Activated naive CD4-positive, alpha-beta T cell treated with anti-CD3 and anti-CD28 coated beads, Interleukin-2, amount 50 U/mL, for 72 hours (primary cell): ENCODE results near the gene CARD6. TPM values are rescaled to one million over a fixed set of nuclear protein-coding genes. Genes with fewer than 3 reads are reported as not detected.
A peak's percentile ranks its signal among the peaks of the same experiment; 100 is the strongest.

ENCODE experiments used
- ATAC-seq, 2 donors: fragments of 150-1000 bp; cut with Tn5 transposase; 2 replicates each; pipeline ENCODE4 v1.10.0; 2021; ENCODE audit warnings: mild to moderate bottlenecking in 2 of 2, moderate library complexity in 2 of 2
- DNase-seq, 2 donors: peaks; one replicate each; pipeline ENCODE4 v3.0.0; 2021 to 2022; ENCODE audit warnings: low spot score in 2 of 2
- H3K27ac Mint-ChIP-seq, 2 donors: one replicate each; pipeline ENCODE4 v1.8.0; 2022; ENCODE audit warnings: mild to moderate bottlenecking in 2 of 2, mixed read lengths in 2 of 2
- H3K36me3 Mint-ChIP-seq, 2 donors: one replicate each; pipeline ENCODE4 v1.8.0; 2022; ENCODE audit warnings: mixed read lengths in 2 of 2
- H3K9me3 Mint-ChIP-seq, 2 donors: one replicate each; pipeline ENCODE4 v1.8.0; 2022; ENCODE audit warnings: mixed read lengths in 2 of 2
- total RNA-seq, 2 donors: library from RNA; stranded (reverse); gene quantifications; one replicate each; pipeline ENCODE4 v1.2.3, GENCODE V29; 2022

Gene CARD6
- total RNA-seq, 2 donors from 2014 or later, result 2.2 to 2.8 TPM

DNA sequence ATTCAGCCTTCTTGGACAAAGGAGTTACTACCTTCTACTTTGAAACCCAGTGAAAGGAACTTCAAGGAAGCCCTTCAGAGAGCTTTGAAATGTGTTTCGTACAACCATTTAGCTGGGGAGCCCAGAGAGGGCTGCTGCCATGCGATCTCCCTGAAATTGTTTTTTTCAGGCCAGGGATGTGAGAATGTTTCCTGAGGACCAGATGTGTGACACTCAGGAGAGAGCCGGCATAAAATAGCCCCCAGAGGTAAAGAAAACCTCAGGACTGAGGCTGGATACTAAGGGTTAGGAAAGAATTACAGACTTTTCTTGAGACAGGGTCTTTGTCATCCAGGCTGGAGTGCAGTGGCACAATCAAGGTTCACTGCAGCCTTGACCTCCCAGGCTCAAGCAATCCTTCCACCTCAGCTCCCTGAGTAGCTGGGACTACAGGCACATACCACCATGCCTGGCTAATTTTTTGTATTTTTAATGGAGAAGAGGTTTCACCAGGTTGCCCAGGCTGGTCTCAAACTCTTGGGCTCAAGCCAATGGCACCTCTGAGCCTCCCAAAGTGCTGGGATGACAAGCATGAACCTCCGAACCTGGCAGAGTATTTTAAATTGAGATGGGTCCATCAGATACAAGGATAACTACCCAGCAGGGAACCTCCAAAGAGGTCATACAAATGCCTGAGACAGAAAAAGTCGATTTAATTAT is 14.5 kb upstream of the CARD6 start:
- Mint-ChIP-seq H3K36me3 (peaks cover 33 to 45% of the 10 kb centered on the region in 2 donors), H3K27ac (peak overlapping the region in 1 of 2 donors; percentile 40), H3K9me3 (no peaks in the 10 kb centered on the region)
- DNase-seq, result no peak
- no peak for ATAC-seq

GRCh38 chr5:40827188-40827977 is 13.8 kb upstream of the CARD6 start:
- no peak for ATAC-seq
- Mint-ChIP-seq H3K36me3 (peaks cover 40 to 52% of the 10 kb centered on the region in 2 donors), H3K27ac (peak overlapping the region; percentile 10 to 40), H3K9me3 (no peaks in the 10 kb centered on the region)
- DNase-seq, result no peak

DNA sequence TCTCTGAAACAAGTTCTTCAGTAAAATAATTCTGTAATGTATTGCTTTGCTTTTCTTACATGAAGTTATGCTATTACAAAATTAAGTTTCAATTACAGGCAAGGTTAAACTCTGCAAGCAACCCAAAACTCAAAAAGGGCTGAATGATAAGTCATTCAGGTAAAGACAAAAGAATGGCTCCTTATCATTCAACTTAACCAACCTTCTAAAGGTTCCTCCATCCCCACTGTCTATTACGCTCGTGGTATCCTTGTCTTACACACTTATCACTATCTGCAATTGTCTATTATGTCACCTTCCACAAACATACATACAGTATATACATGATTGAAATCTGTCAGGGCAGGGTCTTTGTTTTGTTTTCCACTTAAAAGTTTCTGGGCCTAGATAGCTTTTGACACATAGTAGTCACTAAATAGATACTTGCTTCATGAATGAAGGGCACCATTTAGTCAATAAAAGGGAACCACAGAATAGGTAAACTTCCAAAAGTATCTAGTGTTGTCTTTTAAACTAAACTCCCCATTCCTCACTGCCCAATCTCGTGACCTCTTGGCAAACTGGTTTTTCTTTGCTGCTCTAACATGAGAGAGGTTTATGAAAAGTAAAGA is 13.0 kb upstream of the CARD6 start:
- DNase-seq (no peak), ATAC-seq (no peak)
- Mint-ChIP-seq H3K27ac (peak overlapping the region; percentile 79 to 89), H3K36me3 (peaks cover 48 to 59% of the 10 kb centered on the region in 2 donors), H3K9me3 (no peaks in the 10 kb centered on the region)

DNA sequence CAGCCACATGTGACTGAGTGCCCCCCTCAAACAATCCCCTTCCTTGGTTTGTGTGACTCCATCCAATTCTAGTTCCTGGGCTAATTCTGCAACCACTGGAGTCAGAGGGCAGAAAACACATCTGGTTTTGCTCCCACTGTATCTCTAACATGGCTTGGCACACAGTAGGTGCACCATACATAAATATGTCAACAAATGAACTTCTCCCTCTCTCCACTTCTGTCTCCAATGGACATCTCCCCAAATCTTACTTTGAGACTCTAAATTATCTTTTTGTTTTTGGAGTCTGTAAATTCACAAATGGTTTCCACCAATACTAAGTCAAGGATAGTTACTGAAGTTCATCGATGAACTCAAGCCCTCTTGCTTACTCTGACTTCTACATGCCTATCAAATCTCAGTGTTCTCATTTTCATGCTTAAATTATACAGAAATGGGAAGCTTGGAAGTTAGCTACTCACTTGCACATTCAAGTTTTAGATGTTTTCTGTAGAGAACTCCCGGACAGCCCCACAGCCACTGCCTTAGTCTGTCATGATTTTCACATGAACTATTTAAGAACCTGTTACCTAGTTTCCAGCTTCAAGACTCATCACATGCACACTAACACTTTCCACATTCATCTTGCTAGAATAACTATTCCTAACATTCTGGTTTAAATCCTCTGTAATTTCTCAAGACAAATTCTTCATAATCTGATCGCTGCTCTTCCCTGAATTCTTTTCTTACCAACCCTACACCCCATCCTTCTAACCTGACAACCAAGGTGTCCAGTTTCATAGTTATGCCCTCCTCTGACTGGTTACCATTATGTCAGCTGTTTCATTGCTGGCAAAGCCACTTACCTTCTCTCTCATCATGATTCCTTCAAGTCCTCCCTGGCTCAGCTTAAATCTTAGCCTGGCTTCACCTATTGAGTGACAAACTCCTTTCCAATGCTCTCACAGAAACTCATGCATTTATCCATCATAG is 12.2 kb upstream of the CARD6 start:
- Mint-ChIP-seq H3K36me3 (peaks cover 56 to 68% of the 10 kb centered on the region in 2 donors), H3K9me3 (no peaks in the 10 kb centered on the region), H3K27ac (peak overlapping the region; percentile 79 to 89)
- DNase-seq, result no peak
- ATAC-seq, result no peak

DNA sequence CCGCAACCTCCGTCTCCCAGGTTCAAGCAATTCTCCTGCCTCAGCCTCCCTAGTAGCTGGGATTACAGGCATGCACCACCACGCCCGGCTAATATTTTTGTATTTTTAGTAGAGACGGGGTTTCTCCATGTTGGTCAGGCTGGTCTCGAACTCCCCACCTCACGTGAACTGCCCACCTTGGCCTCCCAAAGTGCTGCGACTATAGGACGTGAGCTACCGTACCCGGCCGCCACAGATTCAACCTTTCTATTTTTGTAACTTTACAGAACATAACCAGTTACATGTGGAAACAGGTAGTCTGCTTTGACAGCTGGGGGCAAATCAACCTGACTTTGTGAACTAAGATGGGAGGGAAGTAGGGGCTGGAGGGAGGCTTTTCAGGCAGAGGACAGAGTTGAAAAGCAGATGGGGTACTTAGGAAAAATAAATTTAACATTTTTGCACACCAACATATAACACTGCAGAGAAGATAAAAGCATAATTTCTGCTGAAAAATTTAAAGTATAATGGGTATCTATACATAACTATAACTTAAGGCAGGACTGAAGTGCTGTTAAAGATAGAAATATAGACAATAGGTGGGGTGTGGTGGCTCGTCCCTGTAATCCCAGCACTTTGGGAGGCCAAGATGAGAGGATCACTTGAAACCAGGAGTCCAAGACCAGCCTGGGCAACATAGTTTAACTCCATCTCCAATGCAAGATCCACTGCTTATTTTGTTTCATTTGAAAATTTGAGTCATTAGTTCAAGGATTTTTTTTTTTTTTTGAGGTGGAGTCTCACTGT is 11.2 kb upstream of the CARD6 start:
- H3K9me3 Mint-ChIP-seq, result no peaks in the 10 kb centered on the region
- H3K27ac Mint-ChIP-seq, result peak overlapping the region; percentile 79 to 83
- H3K36me3 Mint-ChIP-seq, result peaks cover 66 to 78% of the 10 kb centered on the region in 2 donors
- no peak for DNase-seq
- ATAC-seq, result no peak

DNA sequence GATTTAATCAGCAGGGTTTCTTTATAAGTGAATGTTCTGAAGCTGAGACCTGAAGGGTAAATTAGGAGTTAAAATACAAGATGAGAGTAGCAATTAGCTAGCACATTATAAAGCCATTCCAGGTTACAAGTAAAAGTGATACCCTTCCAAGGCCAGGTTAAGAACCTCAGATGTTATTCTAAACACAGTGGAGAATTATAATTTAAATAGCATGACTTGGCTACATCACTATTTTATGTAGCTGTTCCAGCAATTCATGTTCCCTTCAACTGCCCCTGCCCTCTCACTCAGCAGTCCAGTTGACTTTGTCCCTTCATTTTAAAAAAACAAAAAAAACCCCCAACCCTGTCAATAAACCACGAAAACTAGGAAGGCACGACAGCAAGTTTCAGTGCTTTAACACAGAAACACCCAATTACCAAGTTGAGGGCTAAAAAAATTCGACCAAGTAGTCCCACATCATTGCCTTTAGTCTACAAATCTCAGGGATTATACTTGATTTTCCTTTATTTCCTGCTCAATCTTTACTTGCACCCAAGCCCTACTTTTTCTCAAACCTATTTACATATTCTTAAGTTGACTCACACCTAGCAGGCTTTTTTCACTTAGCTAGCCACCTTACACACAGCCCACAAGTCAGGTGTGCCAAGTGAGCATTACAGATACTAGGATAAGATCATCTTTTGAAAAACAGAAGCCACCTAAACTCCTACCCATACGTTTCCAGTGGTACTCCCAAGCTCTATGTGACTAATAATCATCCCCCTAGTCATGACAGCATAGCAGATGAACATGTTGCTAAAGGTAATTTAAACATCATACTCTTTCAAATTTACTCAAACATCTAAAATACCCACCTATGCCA is 9.6 kb upstream of the CARD6 start:
- ATAC-seq, result peak; percentile 77 to 80
- H3K36me3 Mint-ChIP-seq, result peaks cover 78 to 85% of the 10 kb centered on the region in 2 donors
- peaks cover 0 to under 1% of the 10 kb centered on the region in 2 donors for H3K9me3 Mint-ChIP-seq
- peak overlapping the region; percentile 96 to 98 for H3K27ac Mint-ChIP-seq
- DNase-seq, result no peak

DNA sequence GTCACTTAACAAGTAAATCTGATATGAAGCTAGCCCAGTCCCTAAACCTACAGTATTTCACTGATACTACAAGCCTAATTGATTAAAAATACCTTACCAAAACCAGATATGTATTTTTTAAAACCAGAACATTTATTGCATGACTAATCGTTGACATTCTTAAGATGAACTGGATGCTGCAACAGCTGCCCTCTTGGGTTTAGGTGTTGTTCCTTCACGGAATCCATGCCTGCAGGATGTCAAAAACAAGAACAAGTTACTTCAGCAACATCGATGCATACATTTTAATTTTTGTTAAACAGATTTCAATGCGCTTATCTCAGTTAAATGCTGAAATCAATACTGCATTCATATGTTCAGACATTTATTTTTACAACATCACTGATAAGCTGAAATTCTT is 8.8 kb upstream of the CARD6 start:
- Mint-ChIP-seq H3K9me3 (peaks cover 0 to 4% of the 10 kb centered on the region in 2 donors), H3K27ac (peak overlapping the region; percentile 96 to 98), H3K36me3 (peaks cover 78 to 83% of the 10 kb centered on the region in 2 donors)
- no peak for ATAC-seq
- DNase-seq, result no peak

- Mint-ChIP-seq H3K36me3 (peaks cover 64 to 69% of the 10 kb centered on the region in 2 donors), H3K9me3 (peaks cover 0 to 4% of the 10 kb centered on the region in 2 donors), H3K27ac (peak overlapping the region; percentile 98 to 100)
- no peak for ATAC-seq
- DNase-seq, result no peak
Observed at GRCh38 chr5:40833712-40834229, 7.4 kb upstream of the CARD6 start.

- Mint-ChIP-seq H3K9me3 (peaks cover 0 to 4% of the 10 kb centered on the region in 2 donors), H3K36me3 (peaks cover 58 to 62% of the 10 kb centered on the region in 2 donors), H3K27ac (peak overlapping the region; percentile 98 to 100)
- ATAC-seq (no peak), DNase-seq (no peak)
Observed at GRCh38 chr5:40834391-40834848, 6.7 kb upstream of the CARD6 start.

GRCh38 chr5:40834849-40835787 is 6.0 kb upstream of the CARD6 start, which contains the start of gene RPL37:
Gene RPL37 (minus strand): TSS chr5:40835222. CDS start chr5:40835185, 37 bp downstream.
- Mint-ChIP-seq H3K36me3 (peaks cover 51 to 56% of the 10 kb centered on the region in 2 donors), H3K9me3 (peaks cover 0 to 4% of the 10 kb centered on the region in 2 donors), H3K27ac (peak within 1 kb of the TSS; percentile 98 to 100)
- ATAC-seq (peak; percentile 93 to 95), DNase-seq (peak; percentile 89 to 93)

GRCh38 chr5:40838086-40838485 is 3.1 kb upstream of the CARD6 start:
- H3K27ac Mint-ChIP-seq, result no peak overlapping the region
- ATAC-seq, result no peak
- no peak for DNase-seq
- H3K9me3 Mint-ChIP-seq, result peaks cover 0 to 4% of the 10 kb centered on the region in 2 donors
- peaks cover 32 to 42% of the 10 kb centered on the region in 2 donors for H3K36me3 Mint-ChIP-seq

DNA sequence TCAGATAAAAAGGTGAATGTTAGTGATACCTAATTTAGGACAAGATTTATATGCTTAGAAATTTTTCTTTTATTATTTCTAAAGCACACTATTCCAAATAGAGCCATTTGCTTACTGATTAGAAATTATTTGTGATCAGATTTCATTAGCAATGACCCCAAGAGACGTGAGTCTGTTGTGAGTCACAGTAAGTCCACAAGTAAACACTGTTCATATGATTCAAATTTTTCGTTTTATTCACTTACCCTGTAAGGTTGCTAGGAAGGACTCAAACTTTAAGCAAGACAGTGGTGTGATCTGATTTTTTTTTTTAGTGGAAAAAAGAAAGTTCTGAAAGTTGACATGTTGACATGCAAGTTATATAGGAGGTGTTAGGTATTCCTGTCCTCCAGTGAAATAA is 1.2 kb downstream of the CARD6 start:
- Mint-ChIP-seq H3K36me3 (peaks cover 5 to 10% of the 10 kb centered on the region in 2 donors), H3K27ac (no peak overlapping the region), H3K9me3 (no peaks in the 10 kb centered on the region)
- DNase-seq, result no peak
- no peak for ATAC-seq

DNA sequence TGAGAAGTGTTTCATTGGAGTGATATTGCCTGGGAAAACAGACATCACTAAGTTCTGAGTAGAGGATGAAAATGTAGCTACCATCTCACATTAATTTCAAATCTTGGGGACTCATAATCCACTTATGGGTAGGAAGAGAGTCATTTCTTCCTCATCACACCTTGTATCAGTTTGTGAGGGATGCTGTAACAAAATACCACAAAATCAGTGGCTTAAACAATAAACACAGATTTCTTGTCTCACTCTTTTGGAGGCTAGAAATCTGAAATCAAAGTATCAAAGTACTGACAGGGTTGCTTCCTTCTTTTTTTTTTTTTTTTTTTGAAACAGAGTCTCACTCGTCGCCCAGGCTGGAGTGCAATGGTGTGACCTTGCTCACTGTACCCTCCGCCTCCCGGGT is 3.4 kb downstream of the CARD6 start:
- Mint-ChIP-seq H3K27ac (no peak overlapping the region), H3K36me3 (peaks cover 5 to 10% of the 10 kb centered on the region in 2 donors), H3K9me3 (no peaks in the 10 kb centered on the region)
- no peak for DNase-seq
- ATAC-seq, result no peak
